Caco-2 (cell line): ENCODE data around the gene SPATS2L. TPM values are rescaled to one million over a fixed set of nuclear protein-coding genes. Genes with fewer than 3 reads are reported as not detected.

Experiments
- BruUV-seq: library from RNA; stranded (reverse); fragments of 400-500 nt; replicated peaks from 2 replicates; lab custom pipeline; 2021; lab: Mats Ljungman, UMichigan
- CTCF ChIA-PET: fragments of 300-600 bp; sonication (Branson Sonifier 250); formaldehyde crosslinking; loops from one replicate; lab custom pipeline; 2022; ENCODE audit warnings: antibody characterized with exemption; lab: Charles Lee
- POLR2A ChIA-PET: fragments of 300-600 bp; sonication (Branson Sonifier 250); formaldehyde crosslinking; loops from one replicate; lab custom pipeline; 2022; ENCODE audit warnings: antibody characterized with exemption; lab: Charles Lee
- DNase-seq, 2 experiments: peaks; one replicate each; pipeline versions ENCODE4 v3.0.0 to v3.0.0-alpha.2; 2020 to 2022
- H3K27me3 ChIP-seq: replicated peaks from 2 replicates; pipeline ENCODE4 v1.6.0; 2011; ENCODE audit warnings: low read length; ENCODE audit not compliant: control insufficient read depth, insufficient read depth
- H3K36me3 ChIP-seq: 2 replicates; pipeline ENCODE4 v1.5.1; 2011; ENCODE audit warnings: low read length; ENCODE audit not compliant: control insufficient read depth, insufficient read depth
- H3K4me1 ChIP-seq: fragments of 250-450 bp; sonication (Bioruptor Pico); 2 replicates; pipeline ENCODE4 v1.5.1; 2020; ENCODE audit warnings: mild to moderate bottlenecking
- H3K4me3 ChIP-seq: 2 replicates; pipeline ENCODE4 v1.5.1; 2011; ENCODE audit warnings: low read depth, mild to moderate bottlenecking, control low read depth, low read length
- H3K9me3 ChIP-seq: fragments of 250-450 bp; sonication (Bioruptor Pico); 2 replicates; pipeline ENCODE4 v1.5.1; 2020; ENCODE audit warnings: mild to moderate bottlenecking, moderate library complexity
- H3K27ac Mint-ChIP-seq: one replicate; pipeline ENCODE4 v1.8.0; 2022; ENCODE audit warnings: mixed read lengths; ENCODE audit not compliant: unreplicated experiment
- H3K27me3 Mint-ChIP-seq: one replicate; pipeline ENCODE4 v1.8.0; 2022; ENCODE audit warnings: mixed read lengths; ENCODE audit not compliant: insufficient read depth, unreplicated experiment
- H3K36me3 Mint-ChIP-seq: one replicate; pipeline ENCODE4 v1.8.0; 2022; ENCODE audit warnings: mild to moderate bottlenecking, mixed read lengths; ENCODE audit not compliant: insufficient read depth, unreplicated experiment
- H3K4me1 Mint-ChIP-seq: one replicate; pipeline ENCODE4 v1.8.0; 2022; ENCODE audit warnings: low read depth, mixed read lengths; ENCODE audit not compliant: unreplicated experiment
- H3K4me3 Mint-ChIP-seq: one replicate; pipeline ENCODE4 v1.8.0; 2022; ENCODE audit warnings: mild to moderate bottlenecking, moderate library complexity, mixed read lengths; ENCODE audit not compliant: unreplicated experiment
- H3K9me3 Mint-ChIP-seq: one replicate; pipeline ENCODE4 v1.8.0; 2022; ENCODE audit warnings: mixed read lengths; ENCODE audit not compliant: unreplicated experiment
- intact Hi-C: fragments of 100-400 bp; cut with micrococcal nuclease; formaldehyde crosslinking; loops from one replicate; pipeline ENCODE4 v1.10.0; 2022; ENCODE audit not compliant: unreplicated experiment
- total RNA-seq: library from RNA; stranded (reverse); gene quantifications from 2 replicates; pipeline ENCODE4 v1.2.3, GENCODE V29; 2022
- TF ChIP-seq, protein P1 (sequence below), 2 experiments: fragments of 200-600 bp in 1 of 2; IDR thresholded peaks; 1 replicate in 1 of 2; 2 replicates in 1 of 2; pipeline versions ENCODE4 v1.5.1 to v1.8.0; 2011 to 2022; ENCODE audit warnings: antibody characterized with exemption in 1 of 2, control low read depth in 1 of 2, inconsistent platforms in 1 of 2, low read depth in 1 of 2, low read length in 1 of 2, mild to moderate bottlenecking in 1 of 2, moderate library complexity in 1 of 2; ENCODE audit not compliant: insufficient read depth in 1 of 2, severe bottlenecking in 1 of 2, unreplicated experiment in 1 of 2

SPATS2L gene
- total RNA-seq, 1 experiment from 2014 or later = 196 TPM

DNA sequence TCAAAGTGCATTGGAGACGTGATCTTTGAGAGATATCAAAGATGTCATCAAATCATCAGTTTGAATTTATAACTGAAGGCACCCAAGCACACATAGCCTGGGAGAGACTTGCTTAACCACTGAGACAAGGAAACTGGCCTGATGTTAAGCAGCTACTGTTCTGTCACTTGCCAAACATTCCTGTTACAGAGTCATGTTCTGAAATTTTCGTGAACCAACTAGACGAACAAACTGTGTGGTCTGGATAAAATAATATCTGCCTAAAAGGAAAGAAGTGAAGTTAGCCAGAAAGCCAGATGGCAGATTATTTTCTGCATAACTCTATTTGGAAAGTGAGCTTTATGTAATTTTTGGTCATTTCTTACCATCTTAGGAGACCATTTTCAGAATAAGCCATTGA, 51.4 kb downstream of the SPATS2L start:
- no peak for DNase-seq
- H3K4me3 Mint-ChIP-seq = no peak overlapping the region
- H3K4me1 ChIP-seq = peaks cover 68% of the 10 kb centered on the region
- H3K4me1 Mint-ChIP-seq = peaks cover 67% of the 10 kb centered on the region
- no peaks in the 10 kb centered on the region for H3K27me3 Mint-ChIP-seq
- peak overlapping the region; percentile 61 for H3K27ac Mint-ChIP-seq
- TF ChIP-seq, protein P1, sequence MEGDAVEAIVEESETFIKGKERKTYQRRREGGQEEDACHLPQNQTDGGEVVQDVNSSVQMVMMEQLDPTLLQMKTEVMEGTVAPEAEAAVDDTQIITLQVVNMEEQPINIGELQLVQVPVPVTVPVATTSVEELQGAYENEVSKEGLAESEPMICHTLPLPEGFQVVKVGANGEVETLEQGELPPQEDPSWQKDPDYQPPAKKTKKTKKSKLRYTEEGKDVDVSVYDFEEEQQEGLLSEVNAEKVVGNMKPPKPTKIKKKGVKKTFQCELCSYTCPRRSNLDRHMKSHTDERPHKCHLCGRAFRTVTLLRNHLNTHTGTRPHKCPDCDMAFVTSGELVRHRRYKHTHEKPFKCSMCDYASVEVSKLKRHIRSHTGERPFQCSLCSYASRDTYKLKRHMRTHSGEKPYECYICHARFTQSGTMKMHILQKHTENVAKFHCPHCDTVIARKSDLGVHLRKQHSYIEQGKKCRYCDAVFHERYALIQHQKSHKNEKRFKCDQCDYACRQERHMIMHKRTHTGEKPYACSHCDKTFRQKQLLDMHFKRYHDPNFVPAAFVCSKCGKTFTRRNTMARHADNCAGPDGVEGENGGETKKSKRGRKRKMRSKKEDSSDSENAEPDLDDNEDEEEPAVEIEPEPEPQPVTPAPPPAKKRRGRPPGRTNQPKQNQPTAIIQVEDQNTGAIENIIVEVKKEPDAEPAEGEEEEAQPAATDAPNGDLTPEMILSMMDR (IDR thresholded peaks at IDR 0.05; ENCODE audit: insufficient read depth in 1 of 2, low read depth in 1 of 2, low read length in 1 of 2, severe bottlenecking in 1 of 2, unreplicated experiment in 1 of 2) = no peak
- no peak overlapping the region for H3K4me3 ChIP-seq
- H3K36me3 Mint-ChIP-seq = peaks cover 84% of the 10 kb centered on the region
- no peaks in the 10 kb centered on the region for H3K27me3 ChIP-seq
- BruUV-seq = no TSS peak
- POLR2A ChIA-PET = no interaction called here
- H3K36me3 ChIP-seq = no peaks in the 10 kb centered on the region; the same call in 1 of the 2 replicates
- intact Hi-C loops = no loop called here
- CTCF ChIA-PET = no interaction called here
- no peaks in the 10 kb centered on the region for H3K9me3 ChIP-seq
- H3K9me3 Mint-ChIP-seq = no peaks in the 10 kb centered on the region

GRCh38 chr2:200359552-200359951, 53.1 kb downstream of the SPATS2L start:
- no TSS peak for BruUV-seq
- Histone ChIP-seq H3K9me3 (no peaks in the 10 kb centered on the region), H3K36me3 (no peaks in the 10 kb centered on the region; the same call in 1 of the 2 replicates), H3K4me1 (peaks cover 51% of the 10 kb centered on the region), H3K4me3 (no peak overlapping the region), H3K27me3 (no peaks in the 10 kb centered on the region)
- no peak overlapping the region for H3K4me3 Mint-ChIP-seq
- intact Hi-C loops = no loop called here
- no peaks in the 10 kb centered on the region for H3K27me3 Mint-ChIP-seq
- ChIA-PET CTCF (no interaction called here), POLR2A (no interaction called here)
- peak overlapping the region; percentile 7 for H3K27ac Mint-ChIP-seq
- no peaks in the 10 kb centered on the region for H3K9me3 Mint-ChIP-seq
- H3K36me3 Mint-ChIP-seq = peaks cover 80% of the 10 kb centered on the region
- peaks cover 64% of the 10 kb centered on the region for H3K4me1 Mint-ChIP-seq
- TF ChIP-seq, protein P1 (IDR thresholded peaks at IDR 0.05; ENCODE audit: insufficient read depth in 1 of 2, low read depth in 1 of 2, low read length in 1 of 2, severe bottlenecking in 1 of 2, unreplicated experiment in 1 of 2) = no peak
- no peak for DNase-seq

- peaks cover 58% of the 10 kb centered on the region for H3K4me1 Mint-ChIP-seq
- peaks cover 72% of the 10 kb centered on the region for H3K36me3 Mint-ChIP-seq
- DNase-seq = no peak
- intact Hi-C loops = no loop called here
- no peaks in the 10 kb centered on the region for H3K27me3 Mint-ChIP-seq
- ChIA-PET CTCF (no interaction called here), POLR2A (no interaction called here)
- H3K4me3 ChIP-seq = no peak overlapping the region
- H3K4me3 Mint-ChIP-seq = no peak overlapping the region
- H3K4me1 ChIP-seq = peaks cover 43% of the 10 kb centered on the region
- TF ChIP-seq, protein P1 (IDR thresholded peaks at IDR 0.05; ENCODE audit: insufficient read depth in 1 of 2, low read depth in 1 of 2, low read length in 1 of 2, severe bottlenecking in 1 of 2, unreplicated experiment in 1 of 2) = no peak
- no peaks in the 10 kb centered on the region for H3K9me3 ChIP-seq
- H3K27ac Mint-ChIP-seq = no peak overlapping the region
- no peaks in the 10 kb centered on the region for H3K9me3 Mint-ChIP-seq
- H3K36me3 ChIP-seq = no peaks in the 10 kb centered on the region; the same call in 1 of the 2 replicates
- H3K27me3 ChIP-seq = no peaks in the 10 kb centered on the region
- BruUV-seq = no TSS peak
These were observed 53.9 kb downstream of the SPATS2L start for GRCh38 chr2:200360364-200360763.
